Measurements from ENCODE around the gene KMT2E. TPM values are rescaled to one million over a fixed set of nuclear protein-coding genes. Genes with fewer than 3 reads are reported as not detected.
"Not testable (repeated sequence)": the region's sequence is repeated elsewhere in the genome, so short reads cannot be mapped to it uniquely, and the experiment has no call there.

KMT2E gene
- total and polyA plus RNA-seq, 4 donors: 20.3 to 277 (median 62.8) TPM

DNA sequence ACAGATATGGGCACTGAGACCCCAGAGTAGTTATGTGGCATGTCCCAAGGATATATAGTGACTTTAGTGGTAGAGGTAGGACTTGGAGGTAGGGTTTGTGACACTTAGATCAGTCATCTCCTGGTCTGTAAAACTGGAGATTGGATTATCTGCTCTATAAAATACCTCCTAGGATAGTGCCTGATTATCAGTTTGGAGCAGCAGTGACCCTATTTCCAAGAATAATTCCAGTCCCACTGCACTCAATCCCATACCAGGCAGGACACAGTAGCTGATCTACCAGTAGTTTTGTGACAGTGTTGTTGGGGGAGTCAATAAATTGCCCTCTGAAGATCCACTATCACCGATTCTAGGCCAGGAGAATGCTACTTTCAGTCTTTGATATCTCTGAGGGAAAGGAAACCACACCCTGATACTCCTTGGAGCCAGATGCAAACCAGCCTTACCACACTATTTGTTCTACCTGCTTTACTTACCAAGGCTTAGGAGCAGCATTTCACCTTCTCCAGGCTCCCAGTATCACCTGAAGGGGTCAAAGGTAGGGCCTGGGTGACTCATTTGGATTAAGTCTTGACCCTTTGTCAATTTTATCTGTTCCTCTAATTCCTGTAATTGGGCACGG is 30.6 kb downstream of the KMT2E start:
- Histone ChIP-seq H3K4me3 (no peak overlapping the region), H3K27ac (ENCODE audit: low read depth in 1 of 2, low read length in 1 of 2) (no peak overlapping the region), H3K9me3 (ENCODE audit: control insufficient read depth in 4 of 4, insufficient read depth in 3 of 4, low read length in 3 of 4) (no peaks in the 10 kb centered on the region), H3K4me1 (ENCODE audit: control insufficient read depth in 5 of 5, insufficient read depth in 5 of 5, low read length in 5 of 5) (peaks cover 0 to 14% (median 5%) of the 10 kb centered on the region in 5 donors), H3K9ac (ENCODE audit: insufficient read depth in 1 of 2, low read length in 2 of 2) (no peak overlapping the region), H3K27me3 (ENCODE audit: control insufficient read depth in 3 of 3, insufficient read depth in 3 of 3, low read length in 2 of 3) (no peaks in the 10 kb centered on the region), H3K36me3 (ENCODE audit: control insufficient read depth in 4 of 4, insufficient read depth in 4 of 4, low read length in 4 of 4) (peaks cover 9 to 43% (median 25%) of the 10 kb centered on the region in 4 donors)
- ATAC-seq (ENCODE audit: insufficient read depth, low FRiP score): no peak
- no peak for TF ChIP-seq CTCF (IDR thresholded peaks at IDR 0.05; ENCODE audit: control extremely low read depth, extremely low read depth)
- WGBS, 2 donors: 83 to 86% methylated on average over 2 of the region's 2 CpGs
- DNase-seq: no peak

DNA sequence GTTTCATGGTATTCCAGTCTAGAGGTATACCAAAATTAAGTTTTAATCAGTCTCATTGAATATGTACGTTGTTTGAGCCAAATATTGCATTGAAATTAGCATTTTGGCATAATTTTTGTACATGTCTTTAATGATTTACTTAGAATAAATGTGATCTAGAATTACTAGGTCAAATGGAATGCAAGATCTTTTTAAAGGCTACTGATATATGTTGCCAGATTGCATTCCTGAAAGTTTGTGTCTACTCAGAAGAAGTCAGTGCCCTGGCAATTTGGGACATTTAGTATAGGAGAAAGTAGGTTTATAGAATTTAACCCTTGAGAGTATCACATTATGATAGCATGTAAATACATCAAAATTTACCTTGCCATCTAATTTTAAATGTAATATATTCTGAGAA is 32.4 kb downstream of the KMT2E start:
- peaks cover 0 to 12% (median 6%) of the 10 kb centered on the region in 5 donors for H3K4me1 ChIP-seq (ENCODE audit: control insufficient read depth in 5 of 5, insufficient read depth in 5 of 5, low read length in 5 of 5)
- H3K9ac ChIP-seq (ENCODE audit: insufficient read depth in 1 of 2, low read length in 2 of 2): no peak overlapping the region
- ATAC-seq (ENCODE audit: insufficient read depth, low FRiP score) (no peak), DNase-seq (peak in 1 of 3 donors; percentile 16)
- H3K9me3 ChIP-seq (ENCODE audit: control insufficient read depth in 4 of 4, insufficient read depth in 3 of 4, low read length in 3 of 4): no peaks in the 10 kb centered on the region
- no peak for TF ChIP-seq CTCF (IDR thresholded peaks at IDR 0.05; ENCODE audit: control extremely low read depth, extremely low read depth)
- WGBS, 2 donors: 68 to 74% methylated on average over 1 of the region's 1 CpG
- peaks cover 11 to 40% (median 23%) of the 10 kb centered on the region in 4 donors for H3K36me3 ChIP-seq (ENCODE audit: control insufficient read depth in 4 of 4, insufficient read depth in 4 of 4, low read length in 4 of 4)
- no peaks in the 10 kb centered on the region for H3K27me3 ChIP-seq (ENCODE audit: control insufficient read depth in 3 of 3, insufficient read depth in 3 of 3, low read length in 2 of 3)
- no peak overlapping the region for H3K4me3 ChIP-seq
- no peak overlapping the region for H3K27ac ChIP-seq (ENCODE audit: low read depth in 1 of 2, low read length in 1 of 2)

GRCh38 chr7:105047932-105048331 is 33.9 kb downstream of the KMT2E start:
- H3K27ac ChIP-seq (ENCODE audit: low read depth in 1 of 2, low read length in 1 of 2): no peak overlapping the region
- no peak overlapping the region for H3K4me3 ChIP-seq
- DNase-seq: no peak
- H3K27me3 ChIP-seq (ENCODE audit: control insufficient read depth in 3 of 3, insufficient read depth in 3 of 3, low read length in 2 of 3): no peaks in the 10 kb centered on the region
- H3K4me1 ChIP-seq (ENCODE audit: control insufficient read depth in 5 of 5, insufficient read depth in 5 of 5, low read length in 5 of 5): peaks cover 0 to 12% (median 6%) of the 10 kb centered on the region in 5 donors
- 87 to 95% methylated on average over 4 of the region's 4 CpGs for WGBS, 2 donors
- H3K9ac ChIP-seq (ENCODE audit: insufficient read depth in 1 of 2, low read length in 2 of 2): no peak overlapping the region
- peaks cover 11 to 34% (median 23%) of the 10 kb centered on the region in 4 donors for H3K36me3 ChIP-seq (ENCODE audit: control insufficient read depth in 4 of 4, insufficient read depth in 4 of 4, low read length in 4 of 4)
- no peak for ATAC-seq (ENCODE audit: insufficient read depth, low FRiP score)
- no peak for TF ChIP-seq CTCF (IDR thresholded peaks at IDR 0.05; ENCODE audit: control extremely low read depth, extremely low read depth)
- H3K9me3 ChIP-seq (ENCODE audit: control insufficient read depth in 4 of 4, insufficient read depth in 3 of 4, low read length in 3 of 4): no peaks in the 10 kb centered on the region

- ATAC-seq (ENCODE audit: insufficient read depth, low FRiP score) (no peak), DNase-seq (no peak)
- Histone ChIP-seq H3K36me3 (ENCODE audit: control insufficient read depth in 4 of 4, insufficient read depth in 4 of 4, low read length in 4 of 4) (peaks cover 8 to 26% (median 17%) of the 10 kb centered on the region in 4 donors), H3K4me1 (ENCODE audit: control insufficient read depth in 5 of 5, insufficient read depth in 5 of 5, low read length in 5 of 5) (peaks cover 0 to 16% (median 6%) of the 10 kb centered on the region in 5 donors), H3K9ac (ENCODE audit: insufficient read depth in 1 of 2, low read length in 2 of 2) (no peak overlapping the region), H3K4me3 (no peak overlapping the region), H3K27ac (ENCODE audit: low read depth in 1 of 2, low read length in 1 of 2) (peak overlapping the region in 1 of 2 donors; percentile 9), H3K9me3 (ENCODE audit: control insufficient read depth in 4 of 4, insufficient read depth in 3 of 4, low read length in 3 of 4) (no peaks in the 10 kb centered on the region), H3K27me3 (ENCODE audit: control insufficient read depth in 3 of 3, insufficient read depth in 3 of 3, low read length in 2 of 3) (no peaks in the 10 kb centered on the region)
- 97 to 100% methylated on average over 1 of the region's 1 CpG for WGBS, 2 donors
- no peak for TF ChIP-seq CTCF (IDR thresholded peaks at IDR 0.05; ENCODE audit: control extremely low read depth, extremely low read depth)
These were observed 36.5 kb downstream of the KMT2E start for GRCh38 chr7:105050493-105050892.

GRCh38 chr7:105050899-105051298 is 36.9 kb downstream of the KMT2E start:
- not testable (repeated sequence) for H3K27me3 ChIP-seq (ENCODE audit: control insufficient read depth in 3 of 3, insufficient read depth in 3 of 3, low read length in 2 of 3); H3K4me3 ChIP-seq; DNase-seq; ATAC-seq (ENCODE audit: insufficient read depth, low FRiP score); H3K9ac ChIP-seq (ENCODE audit: insufficient read depth in 1 of 2, low read length in 2 of 2); H3K9me3 ChIP-seq (ENCODE audit: control insufficient read depth in 4 of 4, insufficient read depth in 3 of 4, low read length in 3 of 4); H3K27ac ChIP-seq (ENCODE audit: low read depth in 1 of 2, low read length in 1 of 2)
- 94% methylated on average over 7 of the region's 7 CpGs for WGBS, 2 donors
- Histone ChIP-seq H3K36me3 (ENCODE audit: control insufficient read depth in 4 of 4, insufficient read depth in 4 of 4, low read length in 4 of 4) (peaks cover 8 to 24% (median 17%) of the 10 kb centered on the region in 4 donors), H3K4me1 (ENCODE audit: control insufficient read depth in 5 of 5, insufficient read depth in 5 of 5, low read length in 5 of 5) (peaks cover 0 to 17% (median 6%) of the 10 kb centered on the region in 5 donors)

Data from lung (tissue), 12 donors.